H9 (cell line): Measurements from ENCODE around the gene SELPLG. TPM values are rescaled to one million over a fixed set of nuclear protein-coding genes. Genes with fewer than 3 reads are reported as not detected.
A peak's percentile ranks its signal among the peaks of the same experiment; 100 is the strongest.

Source experiments
- DNase-seq: peaks from one replicate; pipeline ENCODE4 v3.0.0-alpha.2; 2017
- H2AFZ ChIP-seq: one replicate; pipeline ENCODE4 v1.6.1; 2013; ENCODE audit warnings: mild to moderate bottlenecking, low read length, control low read depth, moderate library complexity
- H2AK5ac ChIP-seq: 2 replicates; pipeline ENCODE4 v1.6.1; 2013; ENCODE audit warnings: low read length, control low read depth, mixed read lengths; ENCODE audit not compliant: insufficient read length
- H2BK120ac ChIP-seq: one replicate; pipeline ENCODE4 v1.6.1; 2013; ENCODE audit warnings: low read depth, mild to moderate bottlenecking, low read length, control low read depth, inconsistent platforms; ENCODE audit not compliant: poor library complexity, severe bottlenecking
- H2BK12ac ChIP-seq: 2 replicates; pipeline ENCODE4 v1.6.1; 2013; ENCODE audit warnings: low read length, control low read depth, mixed read lengths, low read depth; ENCODE audit not compliant: insufficient read length
- H2BK15ac ChIP-seq: 2 replicates; pipeline ENCODE4 v1.6.1; 2013; ENCODE audit warnings: low read depth, low read length, control low read depth
- H2BK20ac ChIP-seq: one replicate; pipeline ENCODE4 v1.6.1; 2013; ENCODE audit warnings: low read depth, mild to moderate bottlenecking, low read length, control low read depth, inconsistent platforms; ENCODE audit not compliant: poor library complexity, severe bottlenecking
- H2BK5ac ChIP-seq: 2 replicates; pipeline ENCODE4 v1.6.1; 2013; ENCODE audit warnings: low read length, control low read depth, mixed read lengths; ENCODE audit not compliant: insufficient read length
- H3K14ac ChIP-seq: 2 replicates; pipeline ENCODE4 v1.6.1; 2013; ENCODE audit warnings: low read length, control low read depth; ENCODE audit not compliant: insufficient read depth
- H3K18ac ChIP-seq: 2 replicates; pipeline ENCODE4 v1.6.1; 2013; ENCODE audit warnings: low read depth, mild to moderate bottlenecking, mixed read lengths, low read length, control low read depth; ENCODE audit not compliant: insufficient read length
- H3K23ac ChIP-seq: 2 replicates; pipeline ENCODE4 v1.6.1; 2013; ENCODE audit warnings: low read length, control low read depth, mixed read lengths, low read depth; ENCODE audit not compliant: insufficient read length
- H3K23me2 ChIP-seq: 2 replicates; pipeline ENCODE4 v1.6.1; 2013; ENCODE audit warnings: low read depth, mild to moderate bottlenecking, mixed read lengths, low read length, control low read depth; ENCODE audit not compliant: insufficient read length, poor library complexity, severe bottlenecking
- H3K27ac ChIP-seq: 2 replicates; pipeline ENCODE4 v1.5.1; 2013; ENCODE audit warnings: low read length, control low read depth, mixed read lengths, low read depth; ENCODE audit not compliant: insufficient read length
- H3K27me3 ChIP-seq: 2 replicates; pipeline ENCODE4 v1.6.1; 2013; ENCODE audit warnings: low read length, control low read depth, inconsistent platforms; ENCODE audit not compliant: insufficient read depth
- H3K4ac ChIP-seq: 2 replicates; pipeline ENCODE4 v1.6.1; 2013; ENCODE audit warnings: low read depth, mild to moderate bottlenecking, control low read depth, inconsistent platforms, low read length, moderate library complexity
- H3K4me1 ChIP-seq: 2 replicates; pipeline ENCODE4 v1.6.1; 2013; ENCODE audit warnings: low read length, control low read depth, inconsistent platforms; ENCODE audit not compliant: insufficient read depth
- H3K4me2 ChIP-seq: 2 replicates; pipeline ENCODE4 v1.6.1; 2013; ENCODE audit warnings: low read length, control low read depth, mixed read lengths; ENCODE audit not compliant: insufficient read length, insufficient read depth
- H3K56ac ChIP-seq: 2 replicates; pipeline ENCODE4 v1.6.1; 2013; ENCODE audit warnings: low read depth, mild to moderate bottlenecking, mixed read lengths, low read length, control low read depth; ENCODE audit not compliant: insufficient read length
- H3K79me1 ChIP-seq: 2 replicates; pipeline ENCODE4 v1.6.1; 2013; ENCODE audit warnings: low read depth, mild to moderate bottlenecking, moderate library complexity, low read length, control low read depth, inconsistent platforms; ENCODE audit not compliant: insufficient read depth, poor library complexity, severe bottlenecking
- H3K79me2 ChIP-seq: 2 replicates; pipeline ENCODE4 v1.6.1; 2013; ENCODE audit warnings: low read length, control low read depth, inconsistent platforms; ENCODE audit not compliant: insufficient read depth
- H3K9ac ChIP-seq: 2 replicates; pipeline ENCODE4 v1.6.1; 2013; ENCODE audit warnings: low read length, control low read depth, mixed read lengths; ENCODE audit not compliant: insufficient read length; ENCODE audit errors: extremely low read depth
- H3K9me3 ChIP-seq: one replicate; pipeline ENCODE4 v1.6.1; 2013; ENCODE audit warnings: low read depth, low read length, inconsistent platforms; ENCODE audit not compliant: control insufficient read depth
- H3T11ph ChIP-seq: one replicate; pipeline ENCODE4 v1.6.1; 2013; ENCODE audit warnings: mild to moderate bottlenecking, low read length, control low read depth, inconsistent platforms
- H4K20me1 ChIP-seq: one replicate; pipeline ENCODE4 v1.6.1; 2013; ENCODE audit not compliant: control insufficient read depth, insufficient read length, insufficient read depth
- H4K5ac ChIP-seq: 2 replicates; pipeline ENCODE4 v1.6.1; 2013; ENCODE audit warnings: low read depth, mild to moderate bottlenecking, mixed read lengths, low read length, control low read depth; ENCODE audit not compliant: insufficient read length
- H4K8ac ChIP-seq: replicated peaks from 2 replicates; pipeline ENCODE4 v1.6.1; 2013; ENCODE audit warnings: low read length, control low read depth, mixed read lengths, low read depth; ENCODE audit not compliant: insufficient read length
- H4K91ac ChIP-seq: 2 replicates; pipeline ENCODE4 v1.6.1; 2013; ENCODE audit warnings: low read depth, mild to moderate bottlenecking, moderate library complexity, mixed read lengths, low read length, control low read depth; ENCODE audit not compliant: insufficient read length
- H3K27ac Mint-ChIP-seq, 3 experiments: 2 replicates in 2 of 3; 3 replicates in 1 of 3; pipeline ENCODE4 v1.8.0; 2020 to 2021; ENCODE audit warnings: mixed read lengths in 3 of 3, mild to moderate bottlenecking in 1 of 3, moderate library complexity in 1 of 3
- H3K27me3 Mint-ChIP-seq: 2 replicates; pipeline ENCODE4 v1.8.0; 2021; ENCODE audit warnings: low read depth, mild to moderate bottlenecking, moderate library complexity, mixed read lengths
- H3K36me3 Mint-ChIP-seq, 3 experiments: 2 replicates in 2 of 3; 3 replicates in 1 of 3; pipeline ENCODE4 v1.8.0; 2020 to 2021; ENCODE audit warnings: low read depth in 3 of 3, mixed read lengths in 3 of 3; ENCODE audit not compliant: insufficient read depth in 1 of 3
- H3K4me1 Mint-ChIP-seq, 2 experiments: 2 replicates each; pipeline ENCODE4 v1.8.0; 2020; ENCODE audit warnings: mixed read lengths in 2 of 2
- H3K4me3 Mint-ChIP-seq, 2 experiments: 2 replicates in 1 of 2; 3 replicates in 1 of 2; pipeline ENCODE4 v1.8.0; 2020 to 2021; ENCODE audit warnings: mild to moderate bottlenecking in 2 of 2, mixed read lengths in 2 of 2, moderate library complexity in 1 of 2
- H3K9me3 Mint-ChIP-seq, 2 experiments: 2 replicates in 1 of 2; 3 replicates in 1 of 2; pipeline ENCODE4 v1.8.0; 2020; ENCODE audit warnings: mild to moderate bottlenecking in 2 of 2, mixed read lengths in 2 of 2, moderate library complexity in 1 of 2
- CTCF ChIP-seq: fragments of 200-600 bp; sonication (generic); conservative IDR thresholded peaks from 3 replicates; pipeline ENCODE4 v1.8.0; 2021; ENCODE audit warnings: antibody characterized with exemption, mild to moderate bottlenecking
- WGBS: extraction: QIAGEN DNeasy Blood & Tissue Kit; methylation state at CpG from one replicate; pipeline ENCODE4 v1.1.7; 2013; ENCODE audit warnings: missing lambda C conversion rate, low lambda C conversion rate, mixed read lengths; ENCODE audit not compliant: insufficient read length; ENCODE audit errors: extremely low coverage; 5-methylcytosine and 5-hydroxymethylcytosine counted together
- total RNA-seq: library from RNA; stranded (reverse); gene quantifications from 2 replicates; pipeline ENCODE4 v1.2.1, GENCODE V29; 2021

The SELPLG gene
- total RNA-seq, 1 experiment from 2014 or later, result 0.15 TPM

- Histone ChIP-seq H3K23me2 (no peaks in the 10 kb centered on the region), H3K9me3 (no peaks in the 10 kb centered on the region), H4K5ac (no peak overlapping the region), H3K18ac (no peak overlapping the region), H3K23ac (no peak overlapping the region), H2AK5ac (no peak overlapping the region), H4K8ac (no peak overlapping the region), H2BK5ac (no peak overlapping the region), H3K4ac (no peak overlapping the region), H3K4me1 (no peaks in the 10 kb centered on the region; the same call in 1 of the 2 replicates), H4K20me1 (peaks cover 4% of the 10 kb centered on the region), H4K91ac (no peak overlapping the region), H3K14ac (no peak overlapping the region), H2BK15ac (no peak overlapping the region), H3K79me2 (no peaks in the 10 kb centered on the region), H2BK20ac (no peak overlapping the region), H3K56ac (no peak overlapping the region), H3T11ph (no peak overlapping the region), H3K4me2 (no peak overlapping the region), H2BK12ac (no peak overlapping the region), H2BK120ac (no peak overlapping the region), H3K27ac (no peak overlapping the region), H3K27me3 (no peaks in the 10 kb centered on the region), H3K9ac (no peak overlapping the region), H2AFZ (no peak overlapping the region), H3K79me1 (no peaks in the 10 kb centered on the region)
- WGBS, result no CpG with 5 or more reads among the region's 16 CpGs
- H3K36me3 Mint-ChIP-seq, result peaks cover 0 to 2% (median 0%) of the 10 kb centered on the region in 3 experiments; a peak in 1 of 7 replicates
- H3K9me3 Mint-ChIP-seq, result peaks cover 4 to 5% of the 10 kb centered on the region in 2 experiments; a peak in 2 of 5 replicates
- peak; percentile 99 for TF ChIP-seq CTCF
- peak; percentile 93 for DNase-seq
- no peaks in the 10 kb centered on the region; the same call in 1 of the 2 replicates for H3K27me3 Mint-ChIP-seq
- peaks cover 28 to 30% of the 10 kb centered on the region in 2 experiments for H3K4me1 Mint-ChIP-seq
- H3K4me3 Mint-ChIP-seq, result no peak overlapping the region; a peak in 1 of 5 replicates
- H3K27ac Mint-ChIP-seq, result peak overlapping the region in 2 of 3 experiments; percentile 16 to 83; a peak in 2 of 7 replicates
Observed at GRCh38 chr12:108618079-108618952, 15.4 kb downstream of the SELPLG start.
